Astrocyte of the spinal cord (primary cell): ENCODE data around the gene PIGN.

Experiments used
- DNase-seq: peaks from one replicate; pipeline ENCODE4 v3.0.0; 2011; ENCODE audit warnings: low read depth, low spot score
- H3K4me3 ChIP-seq: 2 replicates; pipeline ENCODE4 v1.5.1; 2011; ENCODE audit warnings: low read depth, mild to moderate bottlenecking, low read length, moderate library complexity
- CTCF ChIP-seq: IDR thresholded peaks from 2 replicates; pipeline ENCODE4 v1.5.1; 2012; ENCODE audit warnings: low read depth, mild to moderate bottlenecking, low read length, inconsistent platforms
- in situ Hi-C: cut with HindIII; loops from 2 replicates; pipeline ENCODE4 v1.10.0; 2017; ENCODE audit warnings: low sequenced_read_pairs

The PIGN gene

GRCh38 chr18:62126737-62127136, 60.1 kb downstream of the PIGN start:
- no peak for TF ChIP-seq CTCF
- no peak overlapping the region for H3K4me3 ChIP-seq
- DNase-seq = no peak
- in situ Hi-C loops = no loop called here

DNA sequence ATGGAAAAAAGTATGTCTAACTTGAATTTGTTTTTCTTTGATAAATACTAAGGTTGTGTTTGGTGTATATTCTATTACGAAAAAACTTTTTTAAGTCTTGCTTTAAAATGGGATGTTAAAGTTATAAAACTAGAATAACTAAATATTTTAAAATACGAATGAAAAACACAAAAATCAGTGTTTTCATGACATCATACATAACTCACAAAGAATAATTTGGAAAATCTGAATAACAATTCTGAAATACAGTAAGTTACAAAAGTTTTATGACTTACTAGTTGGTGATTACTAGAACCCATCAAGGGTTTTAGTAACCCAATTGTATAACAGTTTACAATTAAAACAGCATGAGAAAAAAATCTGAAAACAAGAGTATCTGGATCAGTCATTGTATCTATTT, 61.2 kb downstream of the PIGN start:
- in situ Hi-C loops = no loop called here
- DNase-seq = no peak
- no peak for TF ChIP-seq CTCF
- H3K4me3 ChIP-seq = no peak overlapping the region

DNA sequence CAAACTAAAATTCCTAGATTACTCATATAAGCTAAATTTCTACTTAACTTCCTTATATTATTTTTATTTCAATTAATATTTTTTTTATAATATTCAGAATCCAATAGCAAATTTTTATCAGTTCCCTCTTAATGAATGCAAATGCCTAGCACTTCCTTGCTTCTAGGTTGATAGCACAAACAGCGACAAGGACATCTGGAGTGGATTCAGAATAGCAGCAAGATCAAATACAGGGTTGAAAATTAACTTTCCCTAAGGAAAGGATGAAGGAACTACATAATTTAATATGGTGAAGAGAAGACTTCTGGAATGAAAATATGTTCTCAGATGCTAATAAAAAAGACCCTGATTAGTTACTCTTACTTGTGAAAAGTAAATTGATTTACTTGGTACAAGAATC, 64.5 kb downstream of the PIGN start:
- H3K4me3 ChIP-seq = no peak overlapping the region
- no peak for DNase-seq
- in situ Hi-C loops = no loop called here
- TF ChIP-seq CTCF = no peak

DNA sequence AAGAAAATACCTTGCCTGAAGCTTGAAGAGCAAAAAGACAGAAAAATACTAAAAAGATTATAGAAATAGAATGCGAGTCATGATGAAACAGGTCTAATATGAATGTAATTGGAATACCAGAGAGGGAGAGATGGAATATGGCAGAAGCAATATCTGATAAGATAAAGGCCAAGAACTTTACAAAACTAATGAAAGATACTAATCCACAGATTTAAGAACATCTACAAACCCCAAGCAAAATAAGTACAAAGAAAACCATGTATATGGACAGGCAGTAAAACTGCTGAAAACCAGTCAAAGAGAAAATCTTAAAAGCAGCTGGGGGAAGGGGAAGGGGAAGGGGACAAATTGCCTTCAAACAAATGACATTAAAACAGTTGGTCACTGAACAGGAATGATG, 67.0 kb downstream of the PIGN start:
- in situ Hi-C loops = no loop called here
- DNase-seq = no peak
- no peak for TF ChIP-seq CTCF
- H3K4me3 ChIP-seq = no peak overlapping the region

- TF ChIP-seq CTCF = no peak
These were observed 68.5 kb downstream of the PIGN start for GRCh38 chr18:62118328-62118727.

GRCh38 chr18:62109676-62110075, 77.2 kb downstream of the PIGN start:
- in situ Hi-C loops = no loop called here
- H3K4me3 ChIP-seq = no peak overlapping the region
- TF ChIP-seq CTCF = no peak
- DNase-seq = peak; percentile 27

More at GRCh38 chr18:62118328-62118727, 68.5 kb downstream of the PIGN start:
- DNase-seq = peak; percentile 78
- in situ Hi-C loops = no loop called here
- H3K4me3 ChIP-seq = no peak overlapping the region

DNA sequence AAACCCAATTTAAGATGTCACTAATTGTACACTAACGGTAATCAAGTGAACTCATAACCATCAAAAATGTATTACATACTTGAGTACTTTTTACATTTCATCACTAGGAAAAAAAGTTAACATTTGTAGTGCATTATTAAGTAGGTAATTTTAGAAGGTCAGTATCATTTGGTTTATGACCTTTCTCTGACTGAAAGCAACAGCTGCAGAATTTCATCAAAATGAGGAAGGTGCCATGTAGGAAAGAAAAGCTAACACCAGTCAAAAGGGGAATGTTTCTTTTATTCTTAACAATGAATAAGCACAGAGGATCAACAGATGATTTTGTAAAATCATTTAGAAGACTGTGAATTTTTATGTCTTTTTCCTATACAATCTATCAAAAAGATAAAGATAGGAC, 79.0 kb downstream of the PIGN start:
- no peak overlapping the region for H3K4me3 ChIP-seq
- TF ChIP-seq CTCF = no peak
- in situ Hi-C loops = no loop called here
- DNase-seq = no peak
